ACHN (cell line): ENCODE data around the gene CUL1.
"Not testable (repeated sequence)": the region's sequence is repeated elsewhere in the genome, so short reads cannot be mapped to it uniquely, and the experiment has no call there.

Source experiments
- DNase-seq: peaks from one replicate; pipeline ENCODE4 v3.0.0-alpha.2; 2015
- in situ Hi-C: cut with HindIII; loops from 2 replicates; pipeline ENCODE4 v1.10.0; 2017; ENCODE audit warnings: low sequenced_read_pairs, low pct_ligation_motif_present, low pct_unique_long_range_greater_than_20kb

Gene CUL1

GRCh38 chr7:148694631-148695030, 4.1 kb upstream of the CUL1 start:
- in situ Hi-C loops, result no loop called here
- no peak for DNase-seq

- in situ Hi-C loops, result no loop called here
Measured at GRCh38 chr7:148695953-148696352, 2.8 kb upstream of the CUL1 start.

GRCh38 chr7:148696787-148697186, 1.9 kb upstream of the CUL1 start:
- in situ Hi-C loops, result no loop called here
- no peak for DNase-seq

More at GRCh38 chr7:148695953-148696352, 2.8 kb upstream of the CUL1 start:
- DNase-seq, result no peak

GRCh38 chr7:148697256-148698006, 1.3 kb upstream of the CUL1 start:
- in situ Hi-C loops, result no loop called here
- no peak for DNase-seq

- peak; percentile 22 for DNase-seq
- in situ Hi-C loops, result no loop called here
Measured at GRCh38 chr7:148698007-148698396, 701 bp upstream of the CUL1 start.

- peak; percentile 64 for DNase-seq
- in situ Hi-C loops, result no loop called here
Measured at GRCh38 chr7:148699024-148699781, 500 bp downstream of the CUL1 start.

- in situ Hi-C loops, result no loop called here
- DNase-seq, result peak; percentile 47
Measured at GRCh38 chr7:148699782-148700629, 1.3 kb downstream of the CUL1 start.

GRCh38 chr7:148700661-148701064, 2.0 kb downstream of the CUL1 start:
- in situ Hi-C loops, result no loop called here
- DNase-seq, result peak; percentile 59

- in situ Hi-C loops, result no loop called here
- DNase-seq, result peak; percentile 28
Measured at GRCh38 chr7:148701414-148701813, 2.7 kb downstream of the CUL1 start.

- DNase-seq, result no peak
- in situ Hi-C loops, result no loop called here
Measured at GRCh38 chr7:148702876-148703670, 4.4 kb downstream of the CUL1 start.

DNA sequence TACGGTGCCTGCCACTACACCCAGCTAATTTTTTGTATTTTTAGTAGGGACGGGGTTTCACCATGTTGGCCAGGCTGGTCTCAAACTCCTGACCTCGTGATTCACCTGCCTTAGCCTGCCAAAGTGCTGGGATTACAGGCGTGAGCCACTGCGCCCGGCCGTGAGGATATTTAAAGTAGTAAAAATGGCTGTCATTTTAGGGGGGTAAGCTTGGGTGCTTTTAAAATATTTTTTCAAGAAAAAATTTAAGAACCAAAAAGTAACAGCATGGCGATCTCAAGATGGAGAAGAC, 4.9 kb downstream of the CUL1 start:
- in situ Hi-C loops, DNase-seq: not testable (repeated sequence)

GRCh38 chr7:148704189-148704588, 5.5 kb downstream of the CUL1 start:
- no peak for DNase-seq
- in situ Hi-C loops, result no loop called here

DNA sequence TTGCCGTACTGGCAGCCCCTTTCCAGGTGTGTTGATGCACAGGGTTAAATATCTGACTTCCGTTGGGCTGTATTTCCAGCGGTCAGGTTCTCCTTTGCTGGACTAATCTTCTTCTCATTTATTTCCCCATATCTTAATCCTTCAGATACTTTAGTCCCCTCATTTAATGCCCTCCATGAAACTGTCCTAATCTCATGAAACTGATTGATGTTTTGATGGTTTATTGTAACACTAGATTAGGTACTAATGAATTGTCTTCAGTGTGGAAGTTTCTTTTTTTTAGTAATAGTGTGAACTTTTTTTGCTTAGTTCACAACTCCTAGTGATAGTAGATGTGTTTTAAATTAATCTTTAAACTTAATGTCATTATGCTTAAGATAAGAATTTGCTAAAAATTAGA, 6.3 kb downstream of the CUL1 start:
- in situ Hi-C loops, result no loop called here

GRCh38 chr7:148706368-148706767, 7.7 kb downstream of the CUL1 start:
- in situ Hi-C loops, result no loop called here

More for the DNA sequence above, 6.3 kb downstream of the CUL1 start:
- DNase-seq, result no peak

GRCh38 chr7:148708026-148708885, 9.6 kb downstream of the CUL1 start:
- in situ Hi-C loops, result no loop called here
- DNase-seq, result no peak

More at GRCh38 chr7:148706368-148706767, 7.7 kb downstream of the CUL1 start:
- no peak for DNase-seq

DNA sequence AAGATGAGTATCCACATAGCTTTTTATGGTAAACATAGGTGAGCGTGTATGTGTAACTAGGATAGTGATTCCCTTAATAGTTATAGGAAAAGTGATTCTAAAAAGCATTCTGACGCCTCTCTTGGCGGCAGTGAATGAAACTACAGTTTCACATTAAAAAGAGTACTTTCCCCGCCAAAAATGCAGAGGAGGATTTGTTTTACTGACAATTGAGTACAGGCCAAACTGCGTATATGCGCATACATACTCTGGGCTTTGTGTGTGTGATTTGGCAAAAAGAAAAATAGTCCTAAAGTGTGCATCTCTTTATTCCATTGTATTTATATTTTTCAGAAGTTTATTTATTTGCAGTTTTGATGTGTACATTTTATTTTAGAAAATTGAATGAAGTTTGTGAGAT, 10.3 kb downstream of the CUL1 start:
- no peak for DNase-seq
- in situ Hi-C loops, result no loop called here

DNA sequence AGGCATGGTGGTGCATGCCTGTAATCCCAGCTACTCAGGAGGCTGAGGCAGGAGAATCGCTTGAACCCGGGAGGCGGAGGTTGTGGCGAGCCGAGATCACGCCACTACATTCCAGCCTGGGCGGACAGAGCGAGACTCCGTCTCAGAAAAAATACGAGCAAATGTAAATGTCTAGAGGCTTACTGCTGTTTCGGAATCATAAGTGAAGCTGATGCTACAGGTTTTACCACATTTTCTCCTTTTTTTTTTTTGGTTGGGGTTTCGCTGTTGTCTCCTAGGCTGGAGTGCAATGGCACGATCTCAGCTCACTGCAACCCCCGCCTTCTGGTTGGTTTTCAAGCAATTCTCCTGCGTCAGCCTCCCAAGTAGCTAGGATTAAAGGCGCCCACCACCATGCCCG, 11.7 kb downstream of the CUL1 start:
- in situ Hi-C loops, DNase-seq: not testable (repeated sequence)
